ENCODE measurements around the gene BRIX1. TPM values are rescaled to one million over a fixed set of nuclear protein-coding genes. Genes with fewer than 3 reads are reported as not detected.

BRIX1 gene, protein sequence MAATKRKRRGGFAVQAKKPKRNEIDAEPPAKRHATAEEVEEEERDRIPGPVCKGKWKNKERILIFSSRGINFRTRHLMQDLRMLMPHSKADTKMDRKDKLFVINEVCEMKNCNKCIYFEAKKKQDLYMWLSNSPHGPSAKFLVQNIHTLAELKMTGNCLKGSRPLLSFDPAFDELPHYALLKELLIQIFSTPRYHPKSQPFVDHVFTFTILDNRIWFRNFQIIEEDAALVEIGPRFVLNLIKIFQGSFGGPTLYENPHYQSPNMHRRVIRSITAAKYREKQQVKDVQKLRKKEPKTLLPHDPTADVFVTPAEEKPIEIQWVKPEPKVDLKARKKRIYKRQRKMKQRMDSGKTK
- total RNA-seq (ENCODE audit: insufficient read depth, low replicate concordance), result 38.8 TPM

DNA sequence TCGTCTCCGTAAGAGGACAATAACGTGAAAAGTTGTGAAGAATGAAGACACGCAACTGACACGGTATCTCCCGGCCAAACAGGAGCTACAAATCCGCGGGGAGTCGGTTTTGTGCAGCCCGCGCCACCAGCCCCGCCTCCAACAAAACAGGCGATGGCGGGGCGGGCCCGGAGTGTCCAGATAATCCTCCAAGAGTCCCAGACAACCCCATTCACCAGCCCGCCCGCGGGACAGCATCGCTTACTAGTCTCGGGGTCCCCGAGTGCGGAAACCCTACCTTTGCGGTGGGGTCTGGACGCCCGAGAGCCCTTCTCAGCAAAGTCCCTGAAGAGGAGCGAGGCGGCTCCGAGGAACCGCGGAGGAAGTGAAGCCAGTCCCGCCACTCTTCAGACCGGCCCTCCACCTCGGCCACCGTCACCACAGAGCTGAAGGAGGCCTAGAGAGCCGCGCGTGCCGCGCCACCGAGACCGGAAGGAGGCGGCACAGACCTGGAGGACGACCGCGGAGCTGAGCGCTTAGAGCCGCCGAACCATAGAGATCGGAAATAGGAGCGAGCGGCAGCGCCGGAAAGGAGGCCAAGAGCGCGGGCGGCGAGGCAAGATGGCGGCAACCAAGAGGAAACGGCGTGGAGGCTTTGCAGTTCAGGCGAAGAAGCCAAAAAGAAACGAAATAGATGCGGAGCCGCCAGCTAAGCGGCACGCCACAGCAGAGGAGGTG, at the start of gene BRIX1, which contains the start of gene RAD1:
Gene BRIX1, plus strand, starts transcription at position 573 of the 717 bp plus-strand sequence. Its CDS starts 28 bp downstream, at position 601.
Gene RAD1, minus strand, starts transcription at position 366 of the 717 bp plus-strand sequence. CDS start 612 bp downstream, outside the sequence.
- DNase-seq (ENCODE audit: low spot score), result peak; percentile 99

- DNase-seq (ENCODE audit: low spot score), result no peak
These were observed 48.5 kb upstream of the BRIX1 start for GRCh38 chr5:34866989-34867471.

GRCh38 chr5:34867660-34868059, 47.9 kb upstream of the BRIX1 start:
- no peak for DNase-seq (ENCODE audit: low spot score)

GRCh38 chr5:34868791-34869190, 46.7 kb upstream of the BRIX1 start:
- DNase-seq (ENCODE audit: low spot score), result no peak

DNA sequence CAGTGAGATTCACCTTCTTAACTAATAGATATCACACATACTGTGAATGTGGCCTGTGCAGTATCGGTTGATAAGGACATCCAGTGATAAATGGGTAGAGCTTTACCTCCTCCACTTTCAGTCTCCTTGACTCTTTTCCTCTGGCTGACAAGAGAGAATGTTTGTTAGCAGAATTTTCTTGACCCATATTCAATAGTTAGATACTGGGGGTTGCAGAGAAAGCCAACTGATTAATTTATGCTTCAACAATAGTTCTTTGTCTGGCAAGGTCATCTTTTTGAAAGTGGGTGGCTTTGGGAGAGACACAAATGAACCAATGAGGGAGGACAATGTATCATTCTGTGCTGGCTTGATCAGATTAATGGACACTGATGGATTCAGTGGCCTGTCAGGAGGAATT, 46.3 kb upstream of the BRIX1 start:
- no peak for DNase-seq (ENCODE audit: low spot score)

GRCh38 chr5:34870382-34870781, 45.1 kb upstream of the BRIX1 start:
- DNase-seq (ENCODE audit: low spot score), result no peak

DNA sequence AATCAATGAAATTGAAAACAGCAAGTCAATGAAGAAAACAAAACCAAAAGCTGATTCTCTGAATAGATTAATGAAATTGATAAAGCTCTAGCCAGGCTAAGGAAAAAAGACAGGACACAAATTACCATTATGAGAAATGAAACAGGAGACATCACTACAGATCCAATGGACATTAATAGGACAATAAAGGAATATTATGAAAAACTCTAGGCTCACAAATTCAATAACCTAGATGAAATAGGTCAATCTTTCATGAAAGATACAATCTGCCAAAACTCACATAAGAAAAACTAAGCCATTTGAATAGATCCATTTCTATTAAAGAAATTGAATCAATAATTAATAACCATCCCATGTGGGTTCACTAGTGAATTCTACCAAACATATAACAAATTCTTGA, 39.2 kb upstream of the BRIX1 start:
- no peak for DNase-seq (ENCODE audit: low spot score)

DNA sequence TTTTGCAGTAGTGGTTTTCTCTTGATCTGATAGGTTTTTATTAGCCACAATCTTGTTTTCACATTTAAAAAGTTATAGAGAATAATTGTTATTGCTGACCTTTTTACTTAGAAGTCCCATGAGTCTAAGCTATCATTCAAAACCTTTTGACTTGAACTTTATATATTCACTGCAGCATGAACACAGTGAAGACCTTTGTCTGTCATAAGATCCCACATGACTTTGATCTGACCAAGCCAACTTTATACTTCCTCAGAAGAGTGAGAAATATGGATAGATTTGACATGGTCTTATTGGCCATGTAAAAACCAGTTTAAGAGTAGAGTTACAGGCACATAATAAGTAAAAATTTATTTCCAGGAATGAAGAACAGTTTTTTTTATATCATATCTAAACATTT, 34.3 kb upstream of the BRIX1 start:
- DNase-seq (ENCODE audit: low spot score), result no peak

- DNase-seq (ENCODE audit: low spot score), result no peak
These were observed 29.0 kb upstream of the BRIX1 start for GRCh38 chr5:34886392-34887119.

GRCh38 chr5:34889394-34889793, 26.1 kb upstream of the BRIX1 start:
- DNase-seq (ENCODE audit: low spot score), result no peak

GRCh38 chr5:34891981-34892380, 23.5 kb upstream of the BRIX1 start:
- peak; percentile 34 for DNase-seq (ENCODE audit: low spot score)

DNA sequence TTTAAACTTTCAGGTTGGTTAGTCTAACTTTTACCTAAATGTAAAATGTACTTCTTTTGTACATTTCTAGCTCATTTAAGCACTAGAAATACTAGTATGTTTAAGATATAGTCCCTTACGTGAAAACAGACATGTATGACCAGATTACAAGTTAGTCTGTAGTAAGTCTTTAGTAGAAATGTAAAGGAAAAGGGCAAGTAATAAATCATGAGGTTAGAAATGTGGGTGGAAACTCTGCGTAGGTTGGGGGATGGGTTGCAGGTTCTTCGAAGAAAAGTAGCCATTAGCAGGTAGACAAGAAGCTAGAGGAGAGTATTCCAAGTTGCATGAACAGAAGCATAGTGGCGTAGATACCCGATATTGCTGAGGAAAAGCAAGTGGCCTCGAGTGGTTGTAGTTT, 23.1 kb upstream of the BRIX1 start:
- no peak for DNase-seq (ENCODE audit: low spot score)

- DNase-seq (ENCODE audit: low spot score), result no peak
These were observed 20.8 kb upstream of the BRIX1 start for GRCh38 chr5:34894716-34895115.

GRCh38 chr5:34895641-34896419, 19.7 kb upstream of the BRIX1 start:
- DNase-seq (ENCODE audit: low spot score), result no peak

GRCh38 chr5:34897646-34898045, 17.9 kb upstream of the BRIX1 start:
- no peak for DNase-seq (ENCODE audit: low spot score)

- DNase-seq (ENCODE audit: low spot score), result peak; percentile 86
These were observed 17.1 kb upstream of the BRIX1 start for GRCh38 chr5:34898258-34898895.

GRCh38 chr5:34899066-34899465, 16.4 kb upstream of the BRIX1 start:
- DNase-seq (ENCODE audit: low spot score), result no peak

GRCh38 chr5:34900652-34901051, 14.9 kb upstream of the BRIX1 start:
- no peak for DNase-seq (ENCODE audit: low spot score)

DNA sequence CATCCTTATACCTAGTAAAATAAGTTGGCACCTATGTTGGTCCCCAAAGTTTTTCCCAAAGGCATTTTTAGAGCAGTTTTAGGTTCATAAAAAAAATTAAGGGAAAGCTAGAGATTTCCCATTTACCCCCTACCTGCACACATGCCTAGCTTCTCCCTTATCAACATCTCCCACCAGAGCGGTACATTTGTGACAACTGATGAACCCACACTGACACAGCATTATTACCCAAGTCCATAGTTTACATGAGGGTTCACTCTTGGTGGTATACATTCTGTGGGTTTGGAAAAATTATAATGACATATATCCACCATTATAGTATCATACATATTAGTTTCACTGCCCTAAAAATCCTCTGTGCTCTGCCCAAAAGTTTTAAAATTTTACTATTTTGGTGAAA, 12.3 kb upstream of the BRIX1 start:
- no peak for DNase-seq (ENCODE audit: low spot score)

DNA sequence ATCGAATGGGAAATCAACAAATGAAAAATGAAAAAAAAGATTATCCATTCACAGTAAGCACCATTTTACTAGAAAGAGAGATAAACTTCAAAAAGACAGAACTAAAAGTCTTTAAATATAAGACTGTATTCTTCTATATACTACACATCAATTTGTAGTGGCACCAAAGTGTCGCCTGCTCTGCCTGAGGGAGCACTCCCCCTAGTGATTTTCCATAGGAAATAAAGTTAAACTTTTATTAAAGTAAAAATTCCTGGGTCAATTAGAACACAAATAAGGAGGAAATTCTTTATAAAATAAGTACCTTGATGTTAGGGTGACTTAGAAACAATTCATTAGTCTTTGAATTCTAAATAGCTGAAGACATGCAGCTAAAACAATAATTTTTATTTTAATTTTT, 9.9 kb upstream of the BRIX1 start:
- no peak for DNase-seq (ENCODE audit: low spot score)

DNA sequence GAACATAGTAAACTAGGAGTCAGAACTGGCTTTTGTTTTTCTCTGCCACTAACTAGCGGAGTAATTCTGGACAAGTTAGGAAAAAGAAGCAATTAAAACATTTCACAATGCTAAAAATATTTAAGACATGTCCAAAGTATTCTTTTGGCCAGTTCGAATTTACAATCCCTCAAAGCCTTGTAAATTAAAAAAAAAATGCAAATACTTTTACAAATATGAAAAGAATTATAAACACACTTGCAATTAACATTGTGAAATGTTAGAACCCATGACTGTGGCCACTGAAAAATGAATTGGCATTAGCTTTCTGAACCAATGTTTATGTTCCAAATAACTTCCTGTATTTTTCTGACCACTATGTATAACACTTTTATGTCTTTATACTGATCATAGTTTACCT, 2.4 kb upstream of the BRIX1 start:
- no peak for DNase-seq (ENCODE audit: low spot score)
